ENCODE measurements around the gene FYTTD1.

The FYTTD1 gene

GRCh38 chr3:197836244-197836643, 86.6 kb downstream of the FYTTD1 start:
- no peak for DNase-seq (ENCODE audit: low read depth)

Data from activated T-cell treated with anti-CD3 and anti-CD28 coated beads for 48 hours (primary cell).